ENCODE results near the gene OPCML.

DNA sequence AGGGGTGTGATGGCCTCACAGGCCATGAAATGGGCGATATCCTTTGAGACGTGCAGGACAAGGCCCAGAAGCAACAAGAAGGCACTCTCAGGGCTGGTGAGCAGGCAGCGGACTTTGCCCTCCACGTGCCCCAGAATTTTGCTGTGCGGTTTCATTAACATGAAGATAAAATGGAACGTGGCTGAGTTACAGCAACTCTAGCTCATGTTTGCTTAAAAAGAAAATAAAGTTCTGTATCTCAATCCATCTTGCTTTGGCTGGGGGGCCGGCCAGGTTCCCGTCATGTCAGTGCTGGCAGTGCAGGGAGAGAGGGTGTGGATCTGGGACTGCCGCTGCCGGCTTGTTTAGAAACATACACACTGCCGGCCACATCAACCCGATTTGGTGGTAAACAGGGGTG lies 370.1 kb downstream of the OPCML start:
- TF ChIP-seq, protein P1, sequence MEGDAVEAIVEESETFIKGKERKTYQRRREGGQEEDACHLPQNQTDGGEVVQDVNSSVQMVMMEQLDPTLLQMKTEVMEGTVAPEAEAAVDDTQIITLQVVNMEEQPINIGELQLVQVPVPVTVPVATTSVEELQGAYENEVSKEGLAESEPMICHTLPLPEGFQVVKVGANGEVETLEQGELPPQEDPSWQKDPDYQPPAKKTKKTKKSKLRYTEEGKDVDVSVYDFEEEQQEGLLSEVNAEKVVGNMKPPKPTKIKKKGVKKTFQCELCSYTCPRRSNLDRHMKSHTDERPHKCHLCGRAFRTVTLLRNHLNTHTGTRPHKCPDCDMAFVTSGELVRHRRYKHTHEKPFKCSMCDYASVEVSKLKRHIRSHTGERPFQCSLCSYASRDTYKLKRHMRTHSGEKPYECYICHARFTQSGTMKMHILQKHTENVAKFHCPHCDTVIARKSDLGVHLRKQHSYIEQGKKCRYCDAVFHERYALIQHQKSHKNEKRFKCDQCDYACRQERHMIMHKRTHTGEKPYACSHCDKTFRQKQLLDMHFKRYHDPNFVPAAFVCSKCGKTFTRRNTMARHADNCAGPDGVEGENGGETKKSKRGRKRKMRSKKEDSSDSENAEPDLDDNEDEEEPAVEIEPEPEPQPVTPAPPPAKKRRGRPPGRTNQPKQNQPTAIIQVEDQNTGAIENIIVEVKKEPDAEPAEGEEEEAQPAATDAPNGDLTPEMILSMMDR (IDR thresholded peaks at IDR 0.05; ENCODE audit: poor library complexity, severe bottlenecking): no peak
- TF ChIP-seq TAF1 (IDR thresholded peaks at IDR 0.05; ENCODE audit: low read depth) (no peak), EP300 (conservative IDR thresholded peaks at IDR 0.05; ENCODE audit: poor library complexity, severe bottlenecking) (no peak), MXI1 (conservative IDR thresholded peaks at IDR 0.05; ENCODE audit: poor library complexity, severe bottlenecking) (no peak), POLR2AphosphoS5 (IDR thresholded peaks at IDR 0.05) (no peak), EZH2 (IDR thresholded peaks at IDR 0.05; ENCODE audit: borderline replicate concordance, insufficient read depth, low read length, poor library complexity, severe bottlenecking) (no peak), SMC3 (conservative IDR thresholded peaks at IDR 0.05; ENCODE audit: poor library complexity) (no peak)
- TF ChIP-seq, protein P2, sequence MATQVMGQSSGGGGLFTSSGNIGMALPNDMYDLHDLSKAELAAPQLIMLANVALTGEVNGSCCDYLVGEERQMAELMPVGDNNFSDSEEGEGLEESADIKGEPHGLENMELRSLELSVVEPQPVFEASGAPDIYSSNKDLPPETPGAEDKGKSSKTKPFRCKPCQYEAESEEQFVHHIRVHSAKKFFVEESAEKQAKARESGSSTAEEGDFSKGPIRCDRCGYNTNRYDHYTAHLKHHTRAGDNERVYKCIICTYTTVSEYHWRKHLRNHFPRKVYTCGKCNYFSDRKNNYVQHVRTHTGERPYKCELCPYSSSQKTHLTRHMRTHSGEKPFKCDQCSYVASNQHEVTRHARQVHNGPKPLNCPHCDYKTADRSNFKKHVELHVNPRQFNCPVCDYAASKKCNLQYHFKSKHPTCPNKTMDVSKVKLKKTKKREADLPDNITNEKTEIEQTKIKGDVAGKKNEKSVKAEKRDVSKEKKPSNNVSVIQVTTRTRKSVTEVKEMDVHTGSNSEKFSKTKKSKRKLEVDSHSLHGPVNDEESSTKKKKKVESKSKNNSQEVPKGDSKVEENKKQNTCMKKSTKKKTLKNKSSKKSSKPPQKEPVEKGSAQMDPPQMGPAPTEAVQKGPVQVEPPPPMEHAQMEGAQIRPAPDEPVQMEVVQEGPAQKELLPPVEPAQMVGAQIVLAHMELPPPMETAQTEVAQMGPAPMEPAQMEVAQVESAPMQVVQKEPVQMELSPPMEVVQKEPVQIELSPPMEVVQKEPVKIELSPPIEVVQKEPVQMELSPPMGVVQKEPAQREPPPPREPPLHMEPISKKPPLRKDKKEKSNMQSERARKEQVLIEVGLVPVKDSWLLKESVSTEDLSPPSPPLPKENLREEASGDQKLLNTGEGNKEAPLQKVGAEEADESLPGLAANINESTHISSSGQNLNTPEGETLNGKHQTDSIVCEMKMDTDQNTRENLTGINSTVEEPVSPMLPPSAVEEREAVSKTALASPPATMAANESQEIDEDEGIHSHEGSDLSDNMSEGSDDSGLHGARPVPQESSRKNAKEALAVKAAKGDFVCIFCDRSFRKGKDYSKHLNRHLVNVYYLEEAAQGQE (IDR thresholded peaks at IDR 0.05; ENCODE audit: borderline replicate concordance): no peak
